HG03135 (cell line): ENCODE results near the gene PLXNA3.

Experiments
- ATAC-seq: cut with Tn5 transposase; IDR thresholded peaks from one replicate; pipeline ENCODE4 v1.9.1; 2021; ENCODE audit warnings: mild to moderate bottlenecking, moderate library complexity; ENCODE audit not compliant: unreplicated experiment

Gene PLXNA3

DNA sequence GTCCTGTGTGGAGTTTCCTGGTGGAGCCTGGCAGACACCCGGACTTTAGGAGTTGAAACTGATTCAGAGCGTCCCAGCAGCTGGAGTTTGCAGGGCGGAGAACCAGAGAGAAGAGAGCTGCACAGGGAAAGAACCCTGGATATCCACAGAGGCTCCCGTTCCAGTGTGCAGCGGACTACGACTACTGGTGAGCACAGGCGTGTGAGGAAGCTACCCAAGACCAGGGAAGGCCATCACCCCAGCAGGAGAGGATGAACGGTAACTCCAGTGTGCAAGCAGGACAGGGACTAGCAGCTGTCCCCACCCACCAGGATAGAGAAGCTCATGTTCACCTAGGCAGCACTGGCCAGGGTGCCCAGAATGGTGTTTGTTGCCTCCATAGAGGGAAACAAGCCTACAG lies 18.7 kb downstream of the PLXNA3 start:
- ATAC-seq, result no peak

DNA sequence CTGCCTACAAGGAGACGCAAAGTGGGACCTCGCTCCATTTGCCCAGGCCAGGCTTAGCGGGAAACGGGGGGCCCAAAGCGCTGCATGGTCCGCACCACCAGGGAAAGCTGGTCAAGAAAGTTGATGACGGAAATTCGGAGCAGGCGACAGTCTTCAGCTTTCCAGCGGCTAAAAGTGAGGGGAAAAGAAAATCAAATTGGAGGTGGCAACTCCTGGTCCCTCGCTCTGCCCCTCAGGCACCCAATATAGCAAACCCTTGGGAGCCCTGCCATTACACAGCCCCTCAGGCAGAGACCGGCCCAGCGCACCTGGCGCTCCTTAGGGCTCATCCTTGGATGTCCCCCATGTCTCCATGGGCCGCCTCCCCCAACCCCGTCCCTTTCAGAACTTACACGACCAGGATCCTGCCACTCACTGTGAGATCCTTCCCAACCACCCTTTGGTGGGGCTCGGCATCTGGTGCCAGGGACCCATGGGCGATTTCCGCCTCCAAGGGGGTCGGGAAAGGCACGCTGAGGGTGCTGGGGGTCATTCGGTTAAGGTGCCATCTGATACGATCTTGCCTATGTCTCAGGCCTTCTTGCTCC lies 19.9 kb downstream of the PLXNA3 start:
- peak; percentile 4 for ATAC-seq

DNA sequence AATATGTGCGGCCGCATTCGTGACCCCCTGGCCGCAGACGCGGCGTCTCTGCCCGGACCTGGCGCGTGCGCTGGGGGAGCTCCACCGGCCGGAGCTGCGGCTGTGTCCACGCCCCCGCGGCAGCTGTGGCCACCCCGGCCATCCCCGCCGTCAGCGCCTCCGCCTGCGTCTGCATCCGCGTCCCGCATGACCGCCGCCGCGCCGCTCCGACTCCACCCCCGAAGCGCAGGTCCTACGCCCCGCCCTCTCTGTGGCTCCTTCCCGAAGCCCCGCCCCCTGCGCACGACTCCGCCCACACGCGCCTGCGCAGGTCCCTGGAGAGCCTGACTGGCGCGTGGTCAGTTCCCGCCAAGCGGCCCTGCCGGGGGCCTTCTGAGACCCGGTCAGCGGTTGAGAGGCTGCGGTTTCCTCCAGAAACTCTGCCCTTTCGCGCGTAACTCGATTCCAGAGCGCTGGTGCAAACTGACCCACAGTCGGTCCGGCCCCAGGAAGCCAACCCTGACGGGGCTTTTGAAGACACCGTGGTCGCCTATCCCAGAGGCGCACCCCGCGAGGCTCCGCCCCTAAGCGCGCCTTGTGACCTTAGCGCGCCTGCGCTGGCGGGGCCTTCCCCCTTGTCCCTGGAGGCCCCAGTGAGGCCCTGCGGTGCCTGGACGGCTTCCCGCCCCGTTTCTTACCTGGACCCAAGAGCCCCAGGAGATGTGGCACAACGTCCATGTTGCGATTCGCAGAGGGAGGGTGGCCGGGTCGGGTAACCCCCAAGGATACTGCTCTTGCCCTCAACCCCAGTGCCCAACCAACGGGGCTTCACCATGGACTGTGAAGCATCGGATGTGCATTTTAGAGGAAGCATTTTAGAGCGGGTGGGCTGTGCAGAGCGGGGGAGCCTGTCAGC lies 20.9 kb downstream of the PLXNA3 start, which contains the start of gene LAGE3:
LAGE3 (minus strand) TSS at position 554 of the 895 bp plus-strand sequence; CDS start at position 188, 366 bp downstream.
- ATAC-seq, result peak; percentile 80

DNA sequence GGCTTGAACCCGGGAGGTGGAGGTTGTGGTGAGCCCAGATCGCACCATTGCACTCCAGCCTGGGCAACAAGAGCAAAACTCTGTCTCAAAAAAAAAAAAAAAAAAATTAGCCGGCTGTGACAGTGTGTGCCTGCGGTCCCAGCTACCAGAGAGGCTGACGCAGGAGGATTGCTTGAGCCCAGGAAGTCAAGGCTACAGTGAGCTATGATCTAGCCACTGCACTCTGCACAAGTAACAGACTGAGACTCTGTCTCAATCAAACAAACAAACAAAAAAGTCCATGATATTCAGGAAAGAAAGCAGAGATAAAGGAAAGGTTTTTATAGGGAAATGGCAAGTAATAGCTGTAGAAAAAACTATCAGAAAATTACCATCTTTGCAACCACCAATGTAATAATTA lies 23.1 kb downstream of the PLXNA3 start:
- ATAC-seq, result no peak

- ATAC-seq, result no peak
Measured at GRCh38 chrX:154481911-154482601, 24.0 kb downstream of the PLXNA3 start.

DNA sequence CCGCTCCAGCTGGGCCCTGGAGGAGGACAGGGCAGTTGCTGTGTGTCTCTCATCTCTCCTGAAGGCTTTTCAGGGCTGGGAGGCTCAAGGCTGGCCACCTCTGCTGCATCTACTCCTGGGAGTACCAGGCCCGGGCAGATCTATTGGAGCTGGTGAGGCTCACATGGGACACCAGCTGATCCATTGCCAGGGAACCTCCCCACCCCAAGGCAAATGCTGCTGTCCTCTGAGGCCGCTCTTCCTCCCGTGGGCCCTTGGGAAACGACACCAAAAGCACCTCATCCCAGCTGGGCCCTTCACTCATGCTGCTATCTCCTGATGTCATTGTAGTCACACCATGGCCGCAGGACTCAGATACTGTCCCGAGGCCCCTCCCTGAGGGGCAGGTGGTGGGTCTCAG lies 24.7 kb downstream of the PLXNA3 start:
- ATAC-seq, result no peak

DNA sequence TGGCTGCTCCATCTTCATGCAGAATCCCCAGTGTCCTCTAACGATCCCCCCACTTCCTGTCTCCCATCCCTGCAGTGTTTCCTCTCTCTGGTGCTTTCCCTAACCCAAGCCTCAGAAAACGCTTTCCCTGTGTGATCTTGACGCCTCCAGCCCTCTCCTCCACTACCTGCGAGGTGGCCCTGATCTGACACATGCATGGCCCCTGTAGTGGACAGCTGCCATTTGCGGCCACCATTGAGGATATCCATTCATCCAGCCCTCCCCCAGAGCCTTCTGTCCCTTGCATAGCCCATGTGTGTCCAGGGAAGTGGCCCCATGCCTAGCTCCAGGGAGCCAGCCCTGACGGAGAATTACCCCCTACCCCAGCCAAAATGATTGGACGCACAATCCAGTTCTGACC lies 25.2 kb downstream of the PLXNA3 start:
- no peak for ATAC-seq

GRCh38 chrX:154484255-154485149 lies 26.4 kb downstream of the PLXNA3 start:
- no peak for ATAC-seq

- ATAC-seq, result no peak
Measured at GRCh38 chrX:154485150-154486051, 27.3 kb downstream of the PLXNA3 start.

DNA sequence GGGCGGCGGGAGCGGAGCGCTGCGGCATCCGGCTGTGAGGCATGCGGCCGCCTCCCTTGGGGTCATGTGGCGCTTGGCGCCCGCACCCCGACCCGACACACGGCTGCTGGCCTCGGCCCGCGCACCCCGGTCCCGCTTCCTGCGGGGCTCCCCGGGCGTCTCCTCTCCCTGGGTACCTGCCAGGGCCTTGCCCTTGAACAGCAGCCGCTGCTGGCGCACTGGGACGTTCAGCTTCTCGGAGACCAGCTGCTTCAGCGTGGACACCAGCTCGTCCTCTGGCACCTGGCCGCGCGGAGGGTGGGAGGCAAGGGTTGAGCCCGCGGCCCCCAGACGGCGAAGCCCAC lies 27.9 kb downstream of the PLXNA3 start:
- ATAC-seq, result no peak

DNA sequence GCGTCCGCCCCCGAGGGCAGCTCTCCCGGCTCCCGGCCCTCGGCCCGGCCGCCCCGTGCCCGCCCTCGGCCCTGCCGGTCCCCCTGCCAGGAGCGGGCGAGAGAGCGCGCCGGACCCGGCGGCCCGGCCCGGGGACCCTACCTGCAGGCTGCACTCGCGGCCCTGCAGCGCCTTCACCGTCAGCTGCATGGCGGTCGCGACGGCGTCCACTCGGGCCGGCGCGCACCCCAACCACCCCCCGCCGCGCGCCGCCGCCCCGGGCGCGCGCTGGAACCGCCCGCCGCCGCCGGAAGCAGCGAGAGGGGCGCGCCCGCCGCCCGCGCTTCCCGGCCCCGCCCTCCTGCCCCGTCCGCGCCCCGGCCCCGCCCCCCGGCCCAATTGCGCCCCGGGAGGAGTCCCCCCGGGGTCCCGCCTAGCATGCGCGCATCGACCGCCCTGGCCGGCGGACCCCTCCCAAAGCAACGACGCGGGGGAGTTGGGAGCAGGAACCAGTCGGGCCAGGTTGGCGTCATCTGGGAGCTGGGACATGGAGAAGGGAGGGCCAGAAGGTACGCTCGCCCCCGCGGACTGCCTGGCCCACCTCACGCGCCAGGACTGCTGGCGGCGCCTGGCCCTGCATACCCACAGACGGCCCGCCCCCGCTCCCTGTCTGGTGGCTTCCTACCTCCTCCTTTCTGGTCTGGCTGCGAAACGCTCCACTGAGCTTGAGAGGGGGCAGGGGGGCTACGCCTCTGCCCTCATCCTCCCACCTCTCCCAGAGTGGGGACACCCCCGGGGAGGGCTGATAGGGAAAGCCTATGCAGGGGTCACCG lies 28.5 kb downstream of the PLXNA3 start, which contains the start of gene UBL4A:
UBL4A (minus strand) TSS at position 220 of the 812 bp plus-strand sequence; CDS start at position 189, 31 bp downstream.
- ATAC-seq, result no peak

DNA sequence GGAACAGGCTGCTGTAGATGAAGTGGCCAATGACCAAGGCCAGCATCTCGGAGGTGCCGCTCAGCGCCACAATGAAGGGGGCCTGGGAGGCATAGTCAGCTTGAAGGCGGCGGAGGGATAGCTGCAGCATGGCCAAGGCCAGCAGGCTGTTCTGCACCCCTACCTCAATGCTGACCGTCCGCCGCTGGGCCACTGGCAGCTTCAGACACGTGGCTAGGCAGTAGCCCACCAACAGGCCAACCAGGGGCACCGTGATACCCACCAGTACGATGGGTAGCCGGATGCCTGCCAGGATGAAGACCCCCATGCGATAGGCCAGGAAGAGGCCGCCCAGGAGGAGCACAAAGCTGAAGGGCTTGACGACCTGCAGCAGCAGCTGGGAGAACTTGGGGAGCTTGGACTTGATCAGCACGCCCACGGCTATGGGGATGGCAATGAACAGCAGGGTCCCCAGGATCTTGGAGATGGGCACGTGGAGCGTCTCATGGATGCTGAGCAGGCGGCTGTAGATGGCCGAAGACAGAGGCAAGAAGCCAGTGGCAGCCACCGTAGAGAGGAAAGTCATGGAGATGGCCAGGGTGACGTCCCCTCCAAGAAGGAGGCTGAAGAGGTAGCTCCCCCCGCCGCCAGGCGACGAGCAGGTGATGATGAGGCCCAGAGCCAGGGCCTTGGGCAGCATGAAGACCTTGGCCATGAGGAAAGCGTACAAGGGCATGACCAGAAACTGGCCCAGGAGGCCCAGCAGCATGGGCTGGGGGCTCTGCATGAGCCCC lies 29.6 kb downstream of the PLXNA3 start:
- ATAC-seq, result no peak

DNA sequence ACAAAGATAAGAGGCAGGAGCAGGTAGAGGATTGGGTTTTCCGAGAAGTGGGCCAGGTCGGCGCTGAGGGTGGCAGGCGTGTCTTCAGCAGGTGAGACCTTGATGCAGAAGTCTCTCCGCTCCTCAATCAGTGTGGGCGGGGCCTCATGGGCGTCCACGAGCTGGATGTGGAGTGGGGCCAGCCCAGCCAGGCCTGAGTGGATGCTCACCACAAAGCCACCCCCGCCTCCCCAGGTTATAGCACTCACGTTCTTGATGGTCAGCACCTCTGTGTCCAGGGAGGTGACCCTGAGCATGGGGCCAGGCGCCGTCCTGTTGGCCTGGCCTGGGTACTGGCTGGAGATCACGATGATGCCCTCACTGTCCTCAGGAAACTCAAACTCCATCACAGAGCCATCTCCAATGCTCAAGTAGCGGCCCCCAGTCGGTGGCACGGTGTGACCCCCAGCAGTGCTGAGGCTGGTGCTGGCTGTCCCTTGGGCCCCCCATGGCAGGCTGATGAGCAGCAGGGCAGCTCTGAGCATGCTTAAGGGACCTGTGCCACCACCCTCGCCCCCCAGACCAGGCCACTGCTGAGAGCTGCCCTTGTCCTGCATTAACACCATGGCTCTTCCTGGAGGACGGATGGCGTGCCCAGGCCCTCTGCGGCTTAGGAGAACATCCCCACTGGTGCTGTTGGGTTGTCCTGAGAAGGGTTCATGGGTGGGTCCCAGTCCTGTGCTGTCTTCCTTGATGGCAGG lies 30.4 kb downstream of the PLXNA3 start:
- ATAC-seq, result no peak

DNA sequence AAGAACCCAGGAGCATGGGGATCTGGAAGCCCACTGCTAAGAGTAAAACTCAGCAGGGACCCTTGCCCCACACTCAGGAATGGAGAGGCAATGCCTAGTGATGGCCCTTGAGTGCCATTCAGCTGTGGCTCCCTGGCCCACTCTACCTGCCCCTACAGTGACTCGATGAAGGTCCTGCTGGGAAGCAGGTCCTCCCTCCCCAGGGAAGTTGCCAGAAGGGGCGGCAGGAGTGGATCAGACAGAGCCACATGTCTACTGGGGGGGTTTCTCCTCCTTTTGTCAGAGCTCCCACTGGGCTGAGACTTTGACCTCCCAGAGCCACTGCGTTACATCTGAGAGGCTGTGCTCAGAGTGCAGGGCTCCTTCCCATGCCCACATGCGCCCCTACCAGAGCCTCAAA lies 31.1 kb downstream of the PLXNA3 start:
- no peak for ATAC-seq

DNA sequence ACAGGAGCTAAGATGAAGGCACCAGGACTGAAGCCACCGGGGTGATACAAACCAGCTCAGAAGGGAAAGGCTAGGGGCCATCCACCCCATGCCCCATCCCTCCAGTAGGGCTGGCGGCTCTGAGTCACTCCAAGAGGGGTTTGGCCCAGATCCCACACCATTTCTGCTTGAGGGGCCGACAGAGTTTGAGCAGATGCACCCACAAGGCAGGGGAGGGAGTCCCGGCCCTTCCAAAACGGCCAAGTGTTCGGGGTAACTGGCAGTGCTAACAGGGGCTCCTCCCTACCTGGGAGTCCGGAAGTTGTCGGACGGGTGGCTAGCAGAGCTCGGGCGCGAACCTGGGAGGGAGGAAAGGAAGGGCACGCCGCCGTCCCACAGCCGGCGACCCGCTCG lies 31.9 kb downstream of the PLXNA3 start:
- ATAC-seq, result peak; percentile 28

DNA sequence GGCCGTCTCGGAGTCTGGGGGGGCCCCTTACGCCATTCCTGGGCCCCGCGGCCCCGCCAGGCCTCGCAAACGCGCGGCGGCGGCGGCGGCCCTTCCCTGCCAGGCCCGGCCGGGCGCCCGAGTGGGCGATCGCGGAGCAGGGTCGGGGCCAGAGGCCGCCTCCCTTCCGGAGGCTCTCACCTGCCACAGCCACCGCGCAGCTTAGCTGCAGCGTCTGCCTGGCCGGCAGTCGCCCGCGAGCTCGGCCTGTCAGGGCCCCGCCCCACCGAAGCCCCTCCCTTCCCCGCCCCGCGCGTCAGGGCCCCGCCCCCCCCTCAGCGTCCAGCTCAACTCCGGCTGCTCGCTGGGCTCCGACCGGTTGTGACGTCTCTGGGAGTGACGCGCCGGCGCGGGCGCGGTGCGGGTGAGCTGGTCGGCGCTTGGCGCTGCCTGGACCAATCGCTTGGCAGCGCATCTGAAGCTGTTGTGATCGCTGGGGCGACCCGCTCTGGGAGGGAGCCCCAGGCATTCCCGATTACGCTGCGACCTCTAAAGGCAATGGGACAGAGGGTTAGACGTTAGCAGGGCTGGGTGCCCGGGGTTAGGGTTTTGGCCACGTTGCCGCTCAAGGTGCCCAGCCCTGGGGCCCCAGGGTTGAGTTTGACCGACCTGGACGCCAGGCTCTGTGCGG lies 32.5 kb downstream of the PLXNA3 start, which contains the start of gene SLC10A3:
SLC10A3 (minus strand) TSS at position 216 of the 670 bp plus-strand sequence. CDS start 1,689 bp downstream, outside the sequence.
- peak; percentile 75 for ATAC-seq

GRCh38 chrX:154494715-154495114 lies 36.6 kb downstream of the PLXNA3 start:
- no peak for ATAC-seq
